Retinal pigment epithelial cell (primary cell): Measurements from ENCODE around the gene ISCU.

Source experiments
- DNase-seq: peaks from one replicate; pipeline ENCODE4 v3.0.0-alpha.2; 2010; ENCODE audit warnings: low read depth
- H3K4me3 ChIP-seq: 2 replicates; pipeline ENCODE4 v1.5.1; 2011; ENCODE audit warnings: mild to moderate bottlenecking, low read length, control low read depth, moderate library complexity
- CTCF ChIP-seq: conservative IDR thresholded peaks from 2 replicates; pipeline ENCODE4 v1.5.1; 2011; ENCODE audit warnings: low read depth, low read length, control low read depth, inconsistent platforms

Gene ISCU

DNA sequence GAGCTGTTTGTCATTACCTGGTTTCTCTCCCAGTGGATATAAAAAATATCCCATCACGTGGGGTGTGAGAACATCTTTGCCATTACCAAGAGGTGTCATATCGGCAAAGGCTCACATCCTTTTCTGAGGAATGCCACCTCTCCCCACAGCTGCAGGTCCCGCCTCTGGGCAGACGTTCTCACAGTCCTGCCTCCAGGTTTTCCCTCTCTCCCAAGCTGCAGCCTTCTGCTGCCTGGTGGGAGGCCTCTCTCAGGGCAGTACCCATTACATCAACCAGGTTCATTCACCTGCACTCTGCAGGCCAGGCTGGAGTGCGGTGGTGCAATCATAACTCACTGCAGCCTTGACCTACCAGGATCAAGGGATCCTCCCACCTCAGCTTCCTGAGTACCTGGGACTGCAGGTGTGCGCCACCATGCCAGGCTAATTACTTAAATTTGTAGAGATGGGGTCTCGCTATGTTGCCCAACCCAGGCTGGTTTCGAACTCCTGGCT lies 50.4 kb downstream of the ISCU start:
- TF ChIP-seq CTCF: no peak
- no peak for DNase-seq
- no peak overlapping the region for H3K4me3 ChIP-seq

GRCh38 chr12:108613548-108613947 lies 51.2 kb downstream of the ISCU start:
- no peak for TF ChIP-seq CTCF
- H3K4me3 ChIP-seq: no peak overlapping the region
- DNase-seq: no peak

DNA sequence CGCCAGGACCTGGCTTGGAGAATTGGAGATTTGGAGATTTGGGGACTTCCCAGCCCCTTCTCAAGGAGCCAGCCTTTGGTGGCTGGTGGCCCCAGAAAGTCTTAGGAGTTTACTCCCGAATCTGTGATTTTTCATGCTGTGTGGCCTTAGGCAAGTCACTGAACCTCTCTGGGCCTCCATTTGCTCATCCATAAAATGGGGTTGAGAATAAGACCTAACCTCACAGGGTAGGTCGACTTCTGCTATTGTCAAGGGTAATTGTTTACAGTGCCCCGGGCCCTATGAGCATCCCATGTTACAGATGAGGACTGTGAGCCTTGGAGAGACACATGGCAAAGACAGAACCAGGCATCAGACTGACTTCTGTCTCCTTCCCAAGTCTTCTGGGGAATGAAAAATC lies 51.6 kb downstream of the ISCU start:
- TF ChIP-seq CTCF: no peak
- DNase-seq: no peak
- H3K4me3 ChIP-seq: no peak overlapping the region

DNA sequence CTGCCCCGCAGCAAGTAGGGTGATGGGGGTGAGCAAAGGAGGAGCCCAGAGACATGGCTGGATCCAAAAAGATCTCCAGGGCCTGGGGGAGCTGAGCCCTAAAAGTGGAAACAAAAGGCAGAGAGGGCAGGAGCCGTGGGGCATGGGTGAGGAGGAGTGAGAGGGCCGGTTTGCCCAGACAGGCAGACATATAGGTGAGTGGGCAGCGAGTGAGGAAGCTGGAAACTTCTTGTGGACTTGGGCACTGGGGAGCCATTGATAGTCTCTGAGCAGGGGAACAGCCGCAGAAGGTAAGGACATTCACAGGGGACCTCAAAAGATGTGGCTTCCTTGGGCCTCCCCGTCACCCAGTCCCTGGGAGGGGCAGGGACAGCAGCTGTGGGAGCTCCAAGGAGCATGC lies 52.2 kb downstream of the ISCU start:
- no peak for TF ChIP-seq CTCF
- DNase-seq: no peak

GRCh38 chr12:108615918-108616317 lies 53.5 kb downstream of the ISCU start:
- no peak for TF ChIP-seq CTCF
- H3K4me3 ChIP-seq: no peak overlapping the region
- DNase-seq: no peak

More for the DNA sequence above, 52.2 kb downstream of the ISCU start:
- no peak overlapping the region for H3K4me3 ChIP-seq

DNA sequence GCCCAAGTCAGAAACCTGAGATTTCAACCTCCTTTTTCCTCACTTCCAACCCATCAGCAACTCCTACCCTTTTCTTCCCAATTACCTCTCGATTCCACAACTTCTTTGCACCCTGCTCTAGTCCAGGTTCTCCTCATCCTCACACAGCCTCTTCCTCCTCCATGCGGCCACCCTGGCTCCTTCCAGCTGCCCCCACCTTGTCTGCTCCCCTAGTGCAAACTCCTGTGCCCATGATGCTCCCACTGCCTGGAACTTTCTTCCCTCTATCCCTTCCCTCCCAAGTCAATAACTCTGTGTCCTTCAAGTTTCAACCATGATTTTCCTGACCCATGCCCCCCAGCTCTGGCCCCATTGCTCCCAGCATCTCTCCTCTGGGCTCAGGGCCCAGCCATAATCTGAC lies 54.0 kb downstream of the ISCU start:
- no peak for DNase-seq
- no peak overlapping the region for H3K4me3 ChIP-seq
- TF ChIP-seq CTCF: no peak

- TF ChIP-seq CTCF: no peak
- no peak for DNase-seq
- H3K4me3 ChIP-seq: no peak overlapping the region
Observed at GRCh38 chr12:108616941-108617858, 54.8 kb downstream of the ISCU start.
